GM18868 (cell line): ENCODE results near the gene ZACN.

Experiments
- ATAC-seq: cut with Tn5 transposase; IDR thresholded peaks from one replicate; pipeline ENCODE4 v1.9.1; 2021; ENCODE audit warnings: mild to moderate bottlenecking, moderate library complexity; ENCODE audit not compliant: unreplicated experiment

Gene ZACN

GRCh38 chr17:76125922-76126321 lies 46.9 kb downstream of the ZACN start:
- no peak for ATAC-seq

GRCh38 chr17:76130473-76130872 lies 51.5 kb downstream of the ZACN start:
- ATAC-seq: no peak

GRCh38 chr17:76131051-76131691 lies 52.2 kb downstream of the ZACN start:
- ATAC-seq: no peak

- ATAC-seq: no peak
Measured at GRCh38 chr17:76131692-76132573, 53.0 kb downstream of the ZACN start.
